Measurements from ENCODE around the gene SPAG9.
A peak's percentile ranks its signal among the peaks of the same experiment; 100 is the strongest.

GRCh38 chr17:51119415-51120356, 982 bp downstream of the SPAG9 start:
- TF ChIP-seq CTCF (IDR thresholded peaks at IDR 0.05 in 4 of 5, conservative IDR thresholded peaks at IDR 0.05 in 1 of 5) (peak in 3 of 5 experiments; percentile 32 to 41 (median 37)), POLR2A (IDR thresholded peaks at IDR 0.05) (peak; percentile 36 to 41)

All from gastrocnemius medialis (tissue), 4 donors.